Measurements from ENCODE around the gene COX4I2.

GRCh38 chr20:31653561-31653960 lies 15.8 kb downstream of the COX4I2 start:
- TF ChIP-seq CTCF (IDR thresholded peaks at IDR 0.05; ENCODE audit: low read length) = no peak
- no peak for TF ChIP-seq EZH2 (IDR thresholded peaks at IDR 0.05; ENCODE audit: borderline replicate concordance, low read length)
